HCT116 (cell line): ENCODE measurements around the gene C1QA. TPM values are rescaled to one million over a fixed set of nuclear protein-coding genes. Genes with fewer than 3 reads are reported as not detected.

Experiments used
- ATAC-seq: fragments of 200-7000 bp; cut with Tn5 transposase; 2 replicates; pipeline ENCODE4 v1.9.1; 2020; ENCODE audit warnings: mild to moderate bottlenecking, moderate library complexity
- BruUV-seq: library from RNA; stranded (reverse); fragments of 400-500 nt; replicated peaks from 2 replicates; lab custom pipeline; 2021; lab: Mats Ljungman, UMichigan
- CTCF ChIA-PET: fragments of 300-600 bp; sonication (Branson Sonifier 250); formaldehyde crosslinking; loops from one replicate; lab custom pipeline; 2021; ENCODE audit warnings: antibody characterized with exemption; lab: Charles Lee
- POLR2A ChIA-PET: fragments of 300-600, 350-600 bp; sonication (Branson Sonifier 250); formaldehyde crosslinking; loops from one replicate; lab custom pipeline; 2021; ENCODE audit warnings: antibody characterized with exemption; lab: Charles Lee
- RAD21 ChIA-PET, 2 experiments: fragments of 300-600 bp; sonication (Branson Sonifier 250); formaldehyde crosslinking; loops; one replicate each; lab custom pipeline; 2023; ENCODE audit warnings: low total read pairs in 2 of 2; ENCODE audit not compliant: uncharacterized antibody in 2 of 2, unreplicated experiment in 2 of 2, low non-redundant PET in 1 of 2; lab: Charles Lee
- DNase-seq: peaks from one replicate; pipeline ENCODE4 v3.0.0-alpha.2; 2010; ENCODE audit warnings: low read depth, low spot score
- H2AFZ ChIP-seq: fragments of 200-600 bp; shearing (Covaris generic), sonication (generic); 2 replicates; pipeline ENCODE4 v1.6.1; 2017; ENCODE audit warnings: low read depth, mixed run types, mixed read lengths, antibody characterized with exemption, low read length; ENCODE audit not compliant: poor library complexity, severe bottlenecking
- H3K27ac ChIP-seq: 2 replicates; pipeline ENCODE4 v1.5.1; 2012; ENCODE audit warnings: low read depth, low read length
- H3K27me3 ChIP-seq: fragments of 200-600 bp; sonication (generic); 2 replicates; pipeline ENCODE4 v1.6.1; 2016; ENCODE audit warnings: mixed run types, low read length, mixed read lengths; ENCODE audit not compliant: insufficient read depth
- H3K36me3 ChIP-seq, 2 experiments: fragments of 200-500 bp in 1 of 2; fragments of 200-600 bp in 1 of 2; sonication (Bioruptor generic) in 1 of 2; sonication (generic) in 1 of 2; 2 replicates each; pipeline versions ENCODE4 v1.5.1 to v1.6.1; 2014 to 2016; ENCODE audit warnings: low read length in 2 of 2, inconsistent platforms in 1 of 2, mixed read lengths in 1 of 2, mixed run types in 1 of 2; ENCODE audit not compliant: insufficient read depth in 2 of 2, control insufficient read depth in 1 of 2
- H3K4me1 ChIP-seq, 2 experiments: fragments of 200-600 bp in 1 of 2; sonication (generic) in 1 of 2; 2 replicates each; pipeline versions ENCODE4 v1.5.1 to v1.6.1; 2012 to 2017; ENCODE audit warnings: low read length in 2 of 2, inconsistent platforms in 1 of 2, mild to moderate bottlenecking in 1 of 2, mixed read lengths in 1 of 2, mixed run types in 1 of 2, moderate library complexity in 1 of 2; ENCODE audit not compliant: insufficient read depth in 2 of 2, control insufficient read depth in 1 of 2
- H3K4me2 ChIP-seq: fragments of 200-600 bp; sonication (generic); 2 replicates; pipeline ENCODE4 v1.6.1; 2017; ENCODE audit warnings: mixed run types, low read length, mixed read lengths
- H3K4me3 ChIP-seq, 2 experiments: fragments of 200-600 bp in 1 of 2; sonication (generic) in 1 of 2; replicated peaks in 1 of 2; 2 replicates each; pipeline ENCODE4 v1.5.1; 2011 to 2016; ENCODE audit warnings: low read length in 2 of 2, control low read depth in 1 of 2, low read depth in 1 of 2, mild to moderate bottlenecking in 1 of 2, mixed read lengths in 1 of 2, mixed run types in 1 of 2
- H3K79me2 ChIP-seq: fragments of 200-600 bp; sonication (generic); 2 replicates; pipeline ENCODE4 v1.6.1; 2017; ENCODE audit warnings: mild to moderate bottlenecking, mixed run types, low read length, moderate library complexity, mixed read lengths; ENCODE audit not compliant: insufficient read depth
- H3K9ac ChIP-seq: fragments of 200-600 bp; sonication (generic); 2 replicates; pipeline ENCODE4 v1.6.1; 2016; ENCODE audit warnings: low read length, mixed read lengths
- H3K9me2 ChIP-seq: fragments of 200-600 bp; sonication (generic), shearing (Covaris generic); 2 replicates; pipeline ENCODE4 v1.6.1; 2017; ENCODE audit warnings: mixed run types, mild to moderate bottlenecking, moderate library complexity; ENCODE audit not compliant: insufficient read depth
- H3K9me3 ChIP-seq, 2 experiments: fragments of 200-500 bp in 1 of 2; fragments of 200-600 bp in 1 of 2; sonication (Bioruptor generic) in 1 of 2; sonication (generic) in 1 of 2; 2 replicates each; pipeline ENCODE4 v1.6.1; 2014 to 2017; ENCODE audit warnings: low read length in 2 of 2, mixed read lengths in 2 of 2, inconsistent platforms in 1 of 2, low read depth in 1 of 2, mild to moderate bottlenecking in 1 of 2, mixed run types in 1 of 2, moderate library complexity in 1 of 2; ENCODE audit not compliant: control insufficient read depth in 1 of 2, insufficient read depth in 1 of 2
- H4K20me1 ChIP-seq: fragments of 200-600 bp; sonication (generic), shearing (Covaris generic); 2 replicates; pipeline ENCODE4 v1.6.1; 2017; ENCODE audit warnings: mixed run types, mild to moderate bottlenecking, moderate library complexity; ENCODE audit not compliant: insufficient read depth
- CEBPB ChIP-seq: IDR thresholded peaks from 2 replicates; pipeline ENCODE4 v1.6.1; 2012; ENCODE audit warnings: low read depth
- ELF1 ChIP-seq: IDR thresholded peaks from 2 replicates; pipeline ENCODE4 v1.6.1; 2012; ENCODE audit warnings: low read depth, borderline replicate concordance
- JUND ChIP-seq: IDR thresholded peaks from 2 replicates; pipeline ENCODE4 v1.6.1; 2012
- POLR2AphosphoS5 ChIP-seq: IDR thresholded peaks from 2 replicates; pipeline ENCODE4 v1.6.1; 2011; ENCODE audit warnings: mild to moderate bottlenecking, low read depth, low read length, moderate library complexity
- TCF7L2 ChIP-seq: IDR thresholded peaks from 2 replicates; pipeline ENCODE4 v1.7.0; 2011; ENCODE audit warnings: borderline replicate concordance, inconsistent platforms; ENCODE audit not compliant: insufficient read depth, insufficient read length; ENCODE audit errors: extremely low read depth
- ZNF274 ChIP-seq: fragments of 200-500 bp; sonication (Bioruptor generic); IDR thresholded peaks from 2 replicates; pipeline ENCODE4 v1.6.1; 2014; ENCODE audit warnings: mild to moderate bottlenecking, low read depth, low read length, inconsistent platforms
- intact Hi-C: fragments of 100-400 bp; cut with micrococcal nuclease; formaldehyde crosslinking; loops from 2 replicates; pipeline ENCODE4 v1.10.0; 2022
- total RNA-seq: library from RNA; stranded (reverse); gene quantifications from one replicate; pipeline ENCODE4 v1.2.1, GENCODE V29; 2021; ENCODE audit not compliant: unreplicated experiment
- TF ChIP-seq, protein P1 (sequence below): IDR thresholded peaks from 2 replicates; pipeline ENCODE4 v1.6.1; 2012
- TF ChIP-seq, protein P2 (sequence below): IDR thresholded peaks from 2 replicates; pipeline ENCODE4 v1.6.1; 2012; ENCODE audit warnings: low read depth
- TF ChIP-seq, protein P3 (sequence below), 3 experiments: fragments of 200-600 bp in 1 of 3; sonication (generic) in 1 of 3; IDR thresholded peaks in 2 of 3; conservative IDR thresholded peaks in 1 of 3; 2 replicates each; pipeline ENCODE4 v1.5.1; 2012 to 2017; ENCODE audit warnings: low read depth in 2 of 3, low read length in 2 of 3, antibody characterized with exemption in 1 of 3, borderline replicate concordance in 1 of 3, control low read depth in 1 of 3, mild to moderate bottlenecking in 1 of 3, mixed read lengths in 1 of 3, mixed run types in 1 of 3, moderate library complexity in 1 of 3; ENCODE audit not compliant: insufficient read depth in 1 of 3
- TF ChIP-seq, protein P4 (sequence below): IDR thresholded peaks from 2 replicates; pipeline ENCODE4 v1.6.1; 2012

The C1QA gene
- total RNA-seq, 1 experiment from 2014 or later: 0.91 TPM

DNA sequence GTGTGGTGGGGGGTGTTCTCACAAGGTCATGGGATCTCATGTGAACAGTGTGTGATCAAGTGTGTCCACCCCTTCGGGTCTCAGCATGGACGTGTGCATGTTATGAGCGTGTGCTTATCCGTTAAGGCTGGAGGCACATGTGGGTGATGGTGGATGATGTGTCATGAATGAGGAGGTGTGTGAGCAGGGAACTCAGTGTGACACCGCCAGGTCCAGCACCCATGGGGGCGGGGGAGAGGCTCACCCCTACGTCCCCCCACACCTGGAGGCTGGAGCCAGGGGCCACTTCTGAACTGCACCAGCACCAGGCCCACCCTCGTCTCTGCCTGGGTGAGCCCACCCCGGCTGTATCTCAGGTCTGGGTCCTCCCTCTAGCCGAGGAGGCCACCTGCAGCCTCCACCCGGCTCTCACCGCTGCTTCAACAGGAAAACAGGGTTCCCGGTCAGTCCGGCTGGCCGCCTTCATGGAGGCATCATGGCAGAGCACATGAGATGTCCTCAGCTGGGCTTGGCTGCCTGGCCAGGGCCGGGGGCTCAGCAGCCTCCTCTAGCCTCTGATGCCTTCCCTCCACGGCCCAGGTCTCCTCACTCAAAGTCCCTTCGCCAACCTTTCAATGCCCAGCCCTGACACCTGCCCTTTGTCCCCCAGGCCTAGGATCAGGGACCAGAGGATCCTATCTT lies 34.2 kb upstream of the C1QA start:
- ATAC-seq: no peak
- Histone ChIP-seq H3K27ac (no peak overlapping the region), H2AFZ (no peak overlapping the region), H3K9me3 (no peaks in the 10 kb centered on the region), H3K4me1 (no peaks in the 10 kb centered on the region), H3K4me2 (no peak overlapping the region), H4K20me1 (no peaks in the 10 kb centered on the region), H3K27me3 (peaks cover 40% of the 10 kb centered on the region), H3K4me3 (no peak overlapping the region), H3K9me2 (no peaks in the 10 kb centered on the region), H3K79me2 (no peaks in the 10 kb centered on the region), H3K9ac (no peak overlapping the region), H3K36me3 (no peaks in the 10 kb centered on the region)
- POLR2A ChIA-PET: no interaction called here
- no TSS peak for BruUV-seq
- CTCF ChIA-PET: no interaction called here
- DNase-seq: no peak
- intact Hi-C loops: no loop called here
- TF ChIP-seq ZNF274 (no peak), CEBPB (no peak), POLR2AphosphoS5 (no peak), ELF1 (no peak), JUND (no peak), TCF7L2 (no peak)
- TF ChIP-seq, protein P1, sequence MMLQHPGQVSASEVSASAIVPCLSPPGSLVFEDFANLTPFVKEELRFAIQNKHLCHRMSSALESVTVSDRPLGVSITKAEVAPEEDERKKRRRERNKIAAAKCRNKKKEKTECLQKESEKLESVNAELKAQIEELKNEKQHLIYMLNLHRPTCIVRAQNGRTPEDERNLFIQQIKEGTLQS: no peak
- TF ChIP-seq, protein P2, sequence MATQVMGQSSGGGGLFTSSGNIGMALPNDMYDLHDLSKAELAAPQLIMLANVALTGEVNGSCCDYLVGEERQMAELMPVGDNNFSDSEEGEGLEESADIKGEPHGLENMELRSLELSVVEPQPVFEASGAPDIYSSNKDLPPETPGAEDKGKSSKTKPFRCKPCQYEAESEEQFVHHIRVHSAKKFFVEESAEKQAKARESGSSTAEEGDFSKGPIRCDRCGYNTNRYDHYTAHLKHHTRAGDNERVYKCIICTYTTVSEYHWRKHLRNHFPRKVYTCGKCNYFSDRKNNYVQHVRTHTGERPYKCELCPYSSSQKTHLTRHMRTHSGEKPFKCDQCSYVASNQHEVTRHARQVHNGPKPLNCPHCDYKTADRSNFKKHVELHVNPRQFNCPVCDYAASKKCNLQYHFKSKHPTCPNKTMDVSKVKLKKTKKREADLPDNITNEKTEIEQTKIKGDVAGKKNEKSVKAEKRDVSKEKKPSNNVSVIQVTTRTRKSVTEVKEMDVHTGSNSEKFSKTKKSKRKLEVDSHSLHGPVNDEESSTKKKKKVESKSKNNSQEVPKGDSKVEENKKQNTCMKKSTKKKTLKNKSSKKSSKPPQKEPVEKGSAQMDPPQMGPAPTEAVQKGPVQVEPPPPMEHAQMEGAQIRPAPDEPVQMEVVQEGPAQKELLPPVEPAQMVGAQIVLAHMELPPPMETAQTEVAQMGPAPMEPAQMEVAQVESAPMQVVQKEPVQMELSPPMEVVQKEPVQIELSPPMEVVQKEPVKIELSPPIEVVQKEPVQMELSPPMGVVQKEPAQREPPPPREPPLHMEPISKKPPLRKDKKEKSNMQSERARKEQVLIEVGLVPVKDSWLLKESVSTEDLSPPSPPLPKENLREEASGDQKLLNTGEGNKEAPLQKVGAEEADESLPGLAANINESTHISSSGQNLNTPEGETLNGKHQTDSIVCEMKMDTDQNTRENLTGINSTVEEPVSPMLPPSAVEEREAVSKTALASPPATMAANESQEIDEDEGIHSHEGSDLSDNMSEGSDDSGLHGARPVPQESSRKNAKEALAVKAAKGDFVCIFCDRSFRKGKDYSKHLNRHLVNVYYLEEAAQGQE: no peak
- TF ChIP-seq, protein P3, sequence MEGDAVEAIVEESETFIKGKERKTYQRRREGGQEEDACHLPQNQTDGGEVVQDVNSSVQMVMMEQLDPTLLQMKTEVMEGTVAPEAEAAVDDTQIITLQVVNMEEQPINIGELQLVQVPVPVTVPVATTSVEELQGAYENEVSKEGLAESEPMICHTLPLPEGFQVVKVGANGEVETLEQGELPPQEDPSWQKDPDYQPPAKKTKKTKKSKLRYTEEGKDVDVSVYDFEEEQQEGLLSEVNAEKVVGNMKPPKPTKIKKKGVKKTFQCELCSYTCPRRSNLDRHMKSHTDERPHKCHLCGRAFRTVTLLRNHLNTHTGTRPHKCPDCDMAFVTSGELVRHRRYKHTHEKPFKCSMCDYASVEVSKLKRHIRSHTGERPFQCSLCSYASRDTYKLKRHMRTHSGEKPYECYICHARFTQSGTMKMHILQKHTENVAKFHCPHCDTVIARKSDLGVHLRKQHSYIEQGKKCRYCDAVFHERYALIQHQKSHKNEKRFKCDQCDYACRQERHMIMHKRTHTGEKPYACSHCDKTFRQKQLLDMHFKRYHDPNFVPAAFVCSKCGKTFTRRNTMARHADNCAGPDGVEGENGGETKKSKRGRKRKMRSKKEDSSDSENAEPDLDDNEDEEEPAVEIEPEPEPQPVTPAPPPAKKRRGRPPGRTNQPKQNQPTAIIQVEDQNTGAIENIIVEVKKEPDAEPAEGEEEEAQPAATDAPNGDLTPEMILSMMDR (IDR thresholded peaks at IDR 0.05 in 2 of 3, conservative IDR thresholded peaks at IDR 0.05 in 1 of 3; ENCODE audit: borderline replicate concordance in 1 of 3, insufficient read depth in 1 of 3, low read depth in 2 of 3, low read length in 2 of 3): no peak
- TF ChIP-seq, protein P4, sequence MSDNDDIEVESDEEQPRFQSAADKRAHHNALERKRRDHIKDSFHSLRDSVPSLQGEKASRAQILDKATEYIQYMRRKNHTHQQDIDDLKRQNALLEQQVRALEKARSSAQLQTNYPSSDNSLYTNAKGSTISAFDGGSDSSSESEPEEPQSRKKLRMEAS: no peak
- RAD21 ChIA-PET: no interaction called here
